ENCODE data around the gene KIF1A.

KIF1A gene

GRCh38 chr2:240786871-240787311 is 33.1 kb downstream of the KIF1A start:
- Histone ChIP-seq H3K4me3 (replicated peaks; ENCODE audit: low read depth, low read length) (no peak overlapping the region), H3K36me3 (ENCODE audit: control insufficient read depth, insufficient read depth, low read length) (no peaks in the 10 kb centered on the region), H3K27me3 (replicated peaks; ENCODE audit: control insufficient read depth, insufficient read depth, low read length) (no peaks in the 10 kb centered on the region; the same call in 1 of the 2 replicates)
- DNase-seq (ENCODE audit: extremely low read depth, insufficient read length): no peak
- TF ChIP-seq, protein P1, sequence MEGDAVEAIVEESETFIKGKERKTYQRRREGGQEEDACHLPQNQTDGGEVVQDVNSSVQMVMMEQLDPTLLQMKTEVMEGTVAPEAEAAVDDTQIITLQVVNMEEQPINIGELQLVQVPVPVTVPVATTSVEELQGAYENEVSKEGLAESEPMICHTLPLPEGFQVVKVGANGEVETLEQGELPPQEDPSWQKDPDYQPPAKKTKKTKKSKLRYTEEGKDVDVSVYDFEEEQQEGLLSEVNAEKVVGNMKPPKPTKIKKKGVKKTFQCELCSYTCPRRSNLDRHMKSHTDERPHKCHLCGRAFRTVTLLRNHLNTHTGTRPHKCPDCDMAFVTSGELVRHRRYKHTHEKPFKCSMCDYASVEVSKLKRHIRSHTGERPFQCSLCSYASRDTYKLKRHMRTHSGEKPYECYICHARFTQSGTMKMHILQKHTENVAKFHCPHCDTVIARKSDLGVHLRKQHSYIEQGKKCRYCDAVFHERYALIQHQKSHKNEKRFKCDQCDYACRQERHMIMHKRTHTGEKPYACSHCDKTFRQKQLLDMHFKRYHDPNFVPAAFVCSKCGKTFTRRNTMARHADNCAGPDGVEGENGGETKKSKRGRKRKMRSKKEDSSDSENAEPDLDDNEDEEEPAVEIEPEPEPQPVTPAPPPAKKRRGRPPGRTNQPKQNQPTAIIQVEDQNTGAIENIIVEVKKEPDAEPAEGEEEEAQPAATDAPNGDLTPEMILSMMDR (IDR thresholded peaks at IDR 0.05; ENCODE audit: insufficient read depth, low read length, poor library complexity, severe bottlenecking): no peak

- Histone ChIP-seq H3K4me3 (replicated peaks; ENCODE audit: low read depth, low read length) (no peak overlapping the region), H3K36me3 (ENCODE audit: control insufficient read depth, insufficient read depth, low read length) (no peaks in the 10 kb centered on the region), H3K27me3 (replicated peaks; ENCODE audit: control insufficient read depth, insufficient read depth, low read length) (no peaks in the 10 kb centered on the region; the same call in 1 of the 2 replicates)
- no peak for DNase-seq (ENCODE audit: extremely low read depth, insufficient read length)
- TF ChIP-seq, protein P1 (IDR thresholded peaks at IDR 0.05; ENCODE audit: insufficient read depth, low read length, poor library complexity, severe bottlenecking): no peak
Observed at GRCh38 chr2:240786355-240786841, 33.6 kb downstream of the KIF1A start.

- Histone ChIP-seq H3K27me3 (replicated peaks; ENCODE audit: control insufficient read depth, insufficient read depth, low read length) (no peaks in the 10 kb centered on the region; the same call in 1 of the 2 replicates), H3K36me3 (ENCODE audit: control insufficient read depth, insufficient read depth, low read length) (no peaks in the 10 kb centered on the region), H3K4me3 (replicated peaks; ENCODE audit: low read depth, low read length) (no peak overlapping the region)
- no peak for DNase-seq (ENCODE audit: extremely low read depth, insufficient read length)
- TF ChIP-seq, protein P1 (IDR thresholded peaks at IDR 0.05; ENCODE audit: insufficient read depth, low read length, poor library complexity, severe bottlenecking): no peak
Observed at GRCh38 chr2:240785424-240786335, 34.3 kb downstream of the KIF1A start.

GRCh38 chr2:240784629-240785423 is 35.2 kb downstream of the KIF1A start:
- no peaks in the 10 kb centered on the region; the same call in 1 of the 2 replicates for H3K27me3 ChIP-seq (replicated peaks; ENCODE audit: control insufficient read depth, insufficient read depth, low read length)
- no peak for DNase-seq (ENCODE audit: extremely low read depth, insufficient read length)
- no peaks in the 10 kb centered on the region for H3K36me3 ChIP-seq (ENCODE audit: control insufficient read depth, insufficient read depth, low read length)
- TF ChIP-seq, protein P1 (IDR thresholded peaks at IDR 0.05; ENCODE audit: insufficient read depth, low read length, poor library complexity, severe bottlenecking): no peak
- no peak overlapping the region for H3K4me3 ChIP-seq (replicated peaks; ENCODE audit: low read depth, low read length)

DNA sequence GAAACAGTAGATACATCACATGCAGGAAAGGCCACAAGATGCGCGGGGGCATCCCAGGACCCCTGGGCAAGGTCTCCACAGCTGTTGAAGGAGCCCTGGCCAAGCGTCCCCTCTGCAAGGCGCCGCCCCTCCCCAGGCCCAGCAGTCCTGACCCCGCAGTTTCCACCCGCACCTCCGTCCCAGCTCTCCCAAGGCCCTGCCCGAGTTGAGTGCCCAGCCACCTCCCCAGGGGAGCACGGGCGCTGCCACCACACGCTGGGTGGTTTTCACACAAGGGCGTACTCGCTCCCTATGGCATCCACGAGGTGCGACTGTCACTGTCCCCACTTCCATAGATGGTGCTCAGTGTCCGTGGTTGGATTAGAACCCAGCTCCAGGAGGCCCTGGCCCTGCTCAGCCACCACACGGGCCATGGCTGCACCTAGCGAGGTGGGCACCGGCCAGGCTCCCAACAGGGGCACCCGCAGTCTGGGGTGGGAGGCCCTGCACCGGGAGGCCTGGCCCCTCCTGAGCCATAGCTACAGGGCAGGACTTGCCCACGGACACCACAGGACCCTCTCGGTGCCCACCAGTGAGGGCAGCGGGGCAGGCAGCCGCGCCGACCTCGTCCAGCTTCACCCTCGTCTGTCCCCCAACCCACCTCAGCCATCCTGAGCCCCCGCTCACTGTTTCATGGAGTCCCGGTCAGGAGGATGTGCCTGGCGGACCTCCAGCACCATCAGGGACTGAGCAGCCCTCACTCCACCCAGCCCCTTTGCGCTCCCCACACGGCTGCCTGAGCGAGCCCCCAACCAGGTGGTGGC is 36.0 kb downstream of the KIF1A start:
- no peak for DNase-seq (ENCODE audit: extremely low read depth, insufficient read length)
- Histone ChIP-seq H3K27me3 (replicated peaks; ENCODE audit: control insufficient read depth, insufficient read depth, low read length) (no peaks in the 10 kb centered on the region; the same call in 1 of the 2 replicates), H3K36me3 (ENCODE audit: control insufficient read depth, insufficient read depth, low read length) (no peaks in the 10 kb centered on the region), H3K4me3 (replicated peaks; ENCODE audit: low read depth, low read length) (no peak overlapping the region)
- TF ChIP-seq, protein P1 (IDR thresholded peaks at IDR 0.05; ENCODE audit: insufficient read depth, low read length, poor library complexity, severe bottlenecking): no peak

All from GM06990 (cell line).